K562 (cell line): ENCODE measurements around the gene FNDC4. TPM values are rescaled to one million over a fixed set of nuclear protein-coding genes. Genes with fewer than 3 reads are reported as not detected.
A peak's percentile ranks its signal among the peaks of the same experiment; 100 is the strongest.

Experiments
- ATF3 ChIP-seq, 2 experiments: fragments of 450-650 bp in 1 of 2; sonication (generic) in 1 of 2; formaldehyde crosslinking in 1 of 2; IDR thresholded peaks in 1 of 2; conservative IDR thresholded peaks in 1 of 2; 2 replicates each; pipeline versions ENCODE4 v1.6.1 to v1.8.1; 2016 to 2023; ENCODE audit warnings: mild to moderate bottlenecking in 2 of 2, moderate library complexity in 2 of 2, inconsistent platforms in 1 of 2, missing genetic modification reagents in 1 of 2
- BCLAF1 ChIP-seq, 2 experiments: fragments of 450-650 bp in 1 of 2; IDR thresholded peaks; 2 replicates each; pipeline ENCODE4 v1.6.1; 2011 to 2017; ENCODE audit warnings: low read depth in 2 of 2, antibody characterized with exemption in 1 of 2, borderline replicate concordance in 1 of 2, low read length in 1 of 2, mild to moderate bottlenecking in 1 of 2, mixed read lengths in 1 of 2; ENCODE audit not compliant: control insufficient read depth in 1 of 2
- CSDE1 ChIP-seq, 2 experiments: fragments of 450-650 bp; IDR thresholded peaks; 2 replicates each; pipeline ENCODE4 v1.6.1; 2016; ENCODE audit warnings: mild to moderate bottlenecking in 1 of 2
- GABPA ChIP-seq: fragments of 200-800 bp; sonication (Bioruptor generic); conservative IDR thresholded peaks from 2 replicates; pipeline ENCODE4 v1.6.1; 2016; ENCODE audit warnings: low read depth, missing genetic modification characterization, missing compliant biosample characterization
- GTF2F1 ChIP-seq: IDR thresholded peaks from 2 replicates; pipeline ENCODE4 v1.6.1; 2011; ENCODE audit warnings: low read depth, low read length, improper control_type of control experiment
- KLF10 ChIP-seq: fragments of 250-450 bp; sonication (Bioruptor Pico); IDR thresholded peaks from 2 replicates; pipeline ENCODE4 v1.6.1; 2021; ENCODE audit warnings: matching md5 sums
- POLR3A ChIP-seq: IDR thresholded peaks from 2 replicates; pipeline ENCODE4 v1.6.1; 2011; ENCODE audit warnings: borderline replicate concordance, mild to moderate bottlenecking, moderate library complexity; ENCODE audit not compliant: insufficient read length, insufficient read depth; ENCODE audit errors: extremely low read depth
- PURB ChIP-seq: sonication (generic); formaldehyde crosslinking; IDR thresholded peaks from 2 replicates; pipeline ENCODE4 v1.9.0; 2021; ENCODE audit warnings: low read depth, mild to moderate bottlenecking, missing genetic modification reagents
- polyA plus RNA-seq, 8 experiments: library from polyadenylated mRNA; depleted of rRNA in 4 of 8; stranded (reverse) in 5 of 8; unstranded in 3 of 8; fragments of >200 nt; fragmentation: Nextera tagmentation in 2 of 8; fragmentation: Illumina TruSeq in 1 of 8; extraction: Ambion mirVana in 2 of 8; extraction: Trizol in 1 of 8; gene quantifications; 2 replicates each; pipeline versions ENCODE4 v1.2.1 to v1.2.3, GENCODE V29; 2011 to 2014; ENCODE audit warnings: inconsistent platforms in 1 of 8, missing spikeins in 1 of 8
- total RNA-seq, 7 experiments: library from RNA; depleted of rRNA in 6 of 7; stranded (reverse); fragments of >200 nt in 6 of 7; fragmentation: Illumina TruSeq in 2 of 7; extraction: Trizol in 2 of 7; gene quantifications; 2 replicates each; pipeline versions ENCODE4 v1.2.1 to v1.2.3, GENCODE V29; 2011 to 2021; ENCODE audit warnings: low replicate concordance in 1 of 7
- TF ChIP-seq, protein P1 (sequence below): fragments of 250-450 bp; sonication (Bioruptor Pico); IDR thresholded peaks from 2 replicates; pipeline ENCODE4 v1.4.0; 2020; ENCODE audit warnings: mild to moderate bottlenecking, moderate library complexity, borderline replicate concordance

Gene FNDC4
- total and polyA plus RNA-seq, 9 of the 15 experiments (the other 6 are each of a cell fraction or from before 2014, with no cell fraction given), result 0.28 to 4.9 (median 2.3) TPM

GRCh38 chr2:27489498-27490397, 5.3 kb downstream of the FNDC4 start, which contains the start of gene IFT172 (continued):
- TF ChIP-seq, protein P1, sequence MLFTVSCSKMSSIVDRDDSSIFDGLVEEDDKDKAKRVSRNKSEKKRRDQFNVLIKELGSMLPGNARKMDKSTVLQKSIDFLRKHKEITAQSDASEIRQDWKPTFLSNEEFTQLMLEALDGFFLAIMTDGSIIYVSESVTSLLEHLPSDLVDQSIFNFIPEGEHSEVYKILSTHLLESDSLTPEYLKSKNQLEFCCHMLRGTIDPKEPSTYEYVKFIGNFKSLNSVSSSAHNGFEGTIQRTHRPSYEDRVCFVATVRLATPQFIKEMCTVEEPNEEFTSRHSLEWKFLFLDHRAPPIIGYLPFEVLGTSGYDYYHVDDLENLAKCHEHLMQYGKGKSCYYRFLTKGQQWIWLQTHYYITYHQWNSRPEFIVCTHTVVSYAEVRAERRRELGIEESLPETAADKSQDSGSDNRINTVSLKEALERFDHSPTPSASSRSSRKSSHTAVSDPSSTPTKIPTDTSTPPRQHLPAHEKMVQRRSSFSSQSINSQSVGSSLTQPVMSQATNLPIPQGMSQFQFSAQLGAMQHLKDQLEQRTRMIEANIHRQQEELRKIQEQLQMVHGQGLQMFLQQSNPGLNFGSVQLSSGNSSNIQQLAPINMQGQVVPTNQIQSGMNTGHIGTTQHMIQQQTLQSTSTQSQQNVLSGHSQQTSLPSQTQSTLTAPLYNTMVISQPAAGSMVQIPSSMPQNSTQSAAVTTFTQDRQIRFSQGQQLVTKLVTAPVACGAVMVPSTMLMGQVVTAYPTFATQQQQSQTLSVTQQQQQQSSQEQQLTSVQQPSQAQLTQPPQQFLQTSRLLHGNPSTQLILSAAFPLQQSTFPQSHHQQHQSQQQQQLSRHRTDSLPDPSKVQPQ (CRISPR knock-in tag), result no peak
- TF ChIP-seq ATF3 (IDR thresholded peaks at IDR 0.05) (peak; percentile 58; the same call in 1 of the 2 replicates), ATF3 (CRISPR knock-in tag; conservative IDR thresholded peaks at IDR 0.05) (0 out of 2 replicates have a peak, but pooled peaks have one; percentile 9), GTF2F1 (no peak), BCLAF1 (IDR thresholded peaks at IDR 0.05; ENCODE audit: borderline replicate concordance in 1 of 2, control insufficient read depth in 1 of 2, low read depth in 2 of 2, low read length in 1 of 2) (no peak), POLR3A (no peak), GABPA (0 out of 2 replicates have a peak, but pooled peaks have one; percentile 4), KLF10 (CRISPR knock-in tag) (0 out of 2 replicates have a peak, but pooled peaks have one; percentile 16), CSDE1 (IDR thresholded peaks at IDR 0.05) (peak in 1 of 2 experiments; percentile 87; a peak in 2 of 4 replicates), PURB (CRISPR knock-in tag) (no peak)
